ENCODE results near the gene INTS2. TPM values are rescaled to one million over a fixed set of nuclear protein-coding genes. Genes with fewer than 3 reads are reported as not detected.
"Not testable (repeated sequence)": the region's sequence is repeated elsewhere in the genome, so short reads cannot be mapped to it uniquely, and the experiment has no call there.

Gene INTS2
- total RNA-seq, 1 experiment from 2014 or later, result 11.8 TPM

- ChIA-PET POLR2A (interaction anchor here (1.1 kb wide), 1 partner anchor 35 kb away, joined by 3 read pairs; no protein-coding TSS in a partner anchor), CTCF (no interaction called here)
- Mint-ChIP-seq H3K4me3 (ENCODE audit: unreplicated experiment) (no peak overlapping the region), H3K9me3 (ENCODE audit: unreplicated experiment) (no peaks in the 10 kb centered on the region), H3K36me3 (ENCODE audit: insufficient read depth, unreplicated experiment) (peaks cover 62% of the 10 kb centered on the region), H3K27me3 (ENCODE audit: insufficient read depth, unreplicated experiment) (no peaks in the 10 kb centered on the region), H3K27ac (ENCODE audit: low read depth, unreplicated experiment) (no peak overlapping the region), H3K4me1 (ENCODE audit: insufficient read depth, unreplicated experiment) (no peaks in the 10 kb centered on the region)
- no TSS peak for BruUV-seq (replicated peaks)
- no peak for TF ChIP-seq CTCF (IDR thresholded peaks at IDR 0.05; ENCODE audit: unreplicated experiment)
- intact Hi-C loops (cut with micrococcal nuclease), result no loop called here
- no peak for DNase-seq (ENCODE audit: unreplicated experiment)
Measured at GRCh38 chr17:61897548-61898180, 30.1 kb downstream of the INTS2 start.

GRCh38 chr17:61895391-61895790, 32.4 kb downstream of the INTS2 start:
- no peak overlapping the region for H3K4me3 Mint-ChIP-seq (ENCODE audit: unreplicated experiment)
- no peaks in the 10 kb centered on the region for H3K4me1 Mint-ChIP-seq (ENCODE audit: insufficient read depth, unreplicated experiment)
- intact Hi-C loops (cut with micrococcal nuclease), result no loop called here
- ChIA-PET POLR2A (no interaction called here), CTCF (interaction anchor here (0.5 kb wide), 1 partner anchor 292 kb away, joined by 3 read pairs; no protein-coding TSS in a partner anchor)
- H3K9me3 Mint-ChIP-seq (ENCODE audit: unreplicated experiment), result no peaks in the 10 kb centered on the region
- peaks cover 55% of the 10 kb centered on the region for H3K36me3 Mint-ChIP-seq (ENCODE audit: insufficient read depth, unreplicated experiment)
- no TSS peak for BruUV-seq (replicated peaks)
- TF ChIP-seq CTCF (IDR thresholded peaks at IDR 0.05; ENCODE audit: unreplicated experiment), result no peak
- H3K27ac Mint-ChIP-seq (ENCODE audit: low read depth, unreplicated experiment), result no peak overlapping the region
- no peaks in the 10 kb centered on the region for H3K27me3 Mint-ChIP-seq (ENCODE audit: insufficient read depth, unreplicated experiment)
- DNase-seq (ENCODE audit: unreplicated experiment), result no peak

GRCh38 chr17:61894310-61894709, 33.5 kb downstream of the INTS2 start:
- DNase-seq (ENCODE audit: unreplicated experiment); POLR2A ChIA-PET; H3K4me3 Mint-ChIP-seq (ENCODE audit: unreplicated experiment); H3K27ac Mint-ChIP-seq (ENCODE audit: low read depth, unreplicated experiment); H3K4me1 Mint-ChIP-seq (ENCODE audit: insufficient read depth, unreplicated experiment); H3K27me3 Mint-ChIP-seq (ENCODE audit: insufficient read depth, unreplicated experiment); BruUV-seq (replicated peaks); intact Hi-C loops (cut with micrococcal nuclease); H3K9me3 Mint-ChIP-seq (ENCODE audit: unreplicated experiment); CTCF ChIA-PET: not testable (repeated sequence)
- H3K36me3 Mint-ChIP-seq (ENCODE audit: insufficient read depth, unreplicated experiment), result peaks cover 59% of the 10 kb centered on the region

- H3K27ac Mint-ChIP-seq (ENCODE audit: low read depth, unreplicated experiment); DNase-seq (ENCODE audit: unreplicated experiment); POLR2A ChIA-PET; H3K9me3 Mint-ChIP-seq (ENCODE audit: unreplicated experiment); BruUV-seq (replicated peaks); CTCF ChIA-PET; H3K4me3 Mint-ChIP-seq (ENCODE audit: unreplicated experiment); intact Hi-C loops (cut with micrococcal nuclease); H3K4me1 Mint-ChIP-seq (ENCODE audit: insufficient read depth, unreplicated experiment); H3K27me3 Mint-ChIP-seq (ENCODE audit: insufficient read depth, unreplicated experiment): not testable (repeated sequence)
- peaks cover 72% of the 10 kb centered on the region for H3K36me3 Mint-ChIP-seq (ENCODE audit: insufficient read depth, unreplicated experiment)
Measured at GRCh38 chr17:61887733-61888132, 40.0 kb downstream of the INTS2 start.

GRCh38 chr17:61885865-61886264, 41.9 kb downstream of the INTS2 start:
- H3K9me3 Mint-ChIP-seq (ENCODE audit: unreplicated experiment); H3K4me1 Mint-ChIP-seq (ENCODE audit: insufficient read depth, unreplicated experiment); intact Hi-C loops (cut with micrococcal nuclease); BruUV-seq (replicated peaks); CTCF ChIA-PET; H3K4me3 Mint-ChIP-seq (ENCODE audit: unreplicated experiment); H3K27me3 Mint-ChIP-seq (ENCODE audit: insufficient read depth, unreplicated experiment): not testable (repeated sequence)
- Mint-ChIP-seq H3K27ac (ENCODE audit: low read depth, unreplicated experiment) (peak overlapping the region; percentile 5), H3K36me3 (ENCODE audit: insufficient read depth, unreplicated experiment) (peaks cover 69% of the 10 kb centered on the region)
- POLR2A ChIA-PET, result interaction anchor here (1.5 kb wide), 1 partner anchor 23 kb away, joined by 3 read pairs; the partner anchor contains the start of gene BRIP1
- peak; percentile 23 for DNase-seq (ENCODE audit: unreplicated experiment)
